ENCODE data around the gene IFI27L2.

DNA sequence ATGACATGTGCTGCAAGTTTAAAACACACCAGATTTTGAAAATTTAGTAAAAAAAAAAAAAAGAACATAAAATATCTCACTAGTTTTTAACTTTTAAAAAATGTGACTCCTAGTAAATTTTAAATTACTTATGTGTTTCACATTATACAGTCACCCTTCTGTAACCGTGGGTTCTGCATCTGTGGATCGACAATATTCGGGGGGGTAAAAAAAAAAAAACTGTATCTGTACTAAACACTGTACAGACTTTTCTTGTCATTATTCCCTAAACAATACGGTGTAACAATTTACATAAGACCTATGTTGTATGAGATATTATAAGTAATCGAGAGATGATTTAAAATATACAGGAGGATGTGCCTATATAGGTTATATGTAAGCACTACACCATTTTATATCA is 51.6 kb downstream of the IFI27L2 start:
- TF ChIP-seq, protein P1, sequence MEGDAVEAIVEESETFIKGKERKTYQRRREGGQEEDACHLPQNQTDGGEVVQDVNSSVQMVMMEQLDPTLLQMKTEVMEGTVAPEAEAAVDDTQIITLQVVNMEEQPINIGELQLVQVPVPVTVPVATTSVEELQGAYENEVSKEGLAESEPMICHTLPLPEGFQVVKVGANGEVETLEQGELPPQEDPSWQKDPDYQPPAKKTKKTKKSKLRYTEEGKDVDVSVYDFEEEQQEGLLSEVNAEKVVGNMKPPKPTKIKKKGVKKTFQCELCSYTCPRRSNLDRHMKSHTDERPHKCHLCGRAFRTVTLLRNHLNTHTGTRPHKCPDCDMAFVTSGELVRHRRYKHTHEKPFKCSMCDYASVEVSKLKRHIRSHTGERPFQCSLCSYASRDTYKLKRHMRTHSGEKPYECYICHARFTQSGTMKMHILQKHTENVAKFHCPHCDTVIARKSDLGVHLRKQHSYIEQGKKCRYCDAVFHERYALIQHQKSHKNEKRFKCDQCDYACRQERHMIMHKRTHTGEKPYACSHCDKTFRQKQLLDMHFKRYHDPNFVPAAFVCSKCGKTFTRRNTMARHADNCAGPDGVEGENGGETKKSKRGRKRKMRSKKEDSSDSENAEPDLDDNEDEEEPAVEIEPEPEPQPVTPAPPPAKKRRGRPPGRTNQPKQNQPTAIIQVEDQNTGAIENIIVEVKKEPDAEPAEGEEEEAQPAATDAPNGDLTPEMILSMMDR (IDR thresholded peaks at IDR 0.05; ENCODE audit: poor library complexity), result no peak
- TF ChIP-seq EZH2 (IDR thresholded peaks at IDR 0.05; ENCODE audit: borderline replicate concordance), result no peak
- no peak for TF ChIP-seq EZH2phosphoT487 (IDR thresholded peaks at IDR 0.05; ENCODE audit: low read depth, severe bottlenecking, unreplicated experiment)
